Choroid plexus epithelial cell (primary cell): ENCODE results near the gene LACRT.

ENCODE experiments used
- DNase-seq: peaks from one replicate; pipeline ENCODE4 v3.0.0-alpha.2; 2010; ENCODE audit warnings: low read depth
- H3K4me3 ChIP-seq: 2 replicates; pipeline ENCODE4 v1.5.1; 2011; ENCODE audit warnings: low read depth, mild to moderate bottlenecking, control low read depth, low read length, moderate library complexity
- CTCF ChIP-seq: conservative IDR thresholded peaks from 2 replicates; pipeline ENCODE4 v1.5.1; 2011; ENCODE audit warnings: low read depth, mild to moderate bottlenecking, control low read depth, inconsistent platforms, low read length, moderate library complexity

The LACRT gene

GRCh38 chr12:54603173-54603814 is 31.4 kb downstream of the LACRT start:
- H3K4me3 ChIP-seq = no peak overlapping the region
- DNase-seq = peak; percentile 89
- TF ChIP-seq CTCF = peak; percentile 91

- no peak for TF ChIP-seq CTCF
- DNase-seq = no peak
- no peak overlapping the region for H3K4me3 ChIP-seq
Observed at GRCh38 chr12:54602661-54603060, 32.0 kb downstream of the LACRT start.

- no peak for TF ChIP-seq CTCF
- peak; percentile 52 for DNase-seq
- H3K4me3 ChIP-seq = no peak overlapping the region
Observed at GRCh38 chr12:54601841-54602240, 32.9 kb downstream of the LACRT start.

GRCh38 chr12:54598970-54599369 is 35.7 kb downstream of the LACRT start:
- H3K4me3 ChIP-seq = no peak overlapping the region
- TF ChIP-seq CTCF = no peak
- DNase-seq = no peak

- no peak overlapping the region for H3K4me3 ChIP-seq
- peak; percentile 92 for TF ChIP-seq CTCF
- DNase-seq = peak; percentile 79
Observed at GRCh38 chr12:54596526-54596946, 38.2 kb downstream of the LACRT start.

GRCh38 chr12:54595471-54595870 is 39.2 kb downstream of the LACRT start:
- no peak overlapping the region for H3K4me3 ChIP-seq
- no peak for DNase-seq
- TF ChIP-seq CTCF = no peak

GRCh38 chr12:54593725-54594124 is 41.0 kb downstream of the LACRT start:
- TF ChIP-seq CTCF = no peak
- H3K4me3 ChIP-seq = no peak overlapping the region
- DNase-seq = no peak
